Lower leg skin (tissue), 3 donors: ENCODE measurements around the gene NUP62.

ENCODE experiments used
- CTCF ChIP-seq, 3 donors: fragments of 450-650 bp; IDR thresholded peaks; one replicate each; pipeline ENCODE4 v1.5.1; 2016; ENCODE audit warnings: antibody characterized with exemption in 3 of 3, mild to moderate bottlenecking in 3 of 3, moderate library complexity in 2 of 3
- POLR2A ChIP-seq, 2 donors: fragments of 450-650 bp; IDR thresholded peaks; one replicate each; pipeline ENCODE4 v1.6.1; 2016 to 2017; ENCODE audit warnings: antibody characterized with exemption in 2 of 2, mild to moderate bottlenecking in 1 of 2, moderate library complexity in 1 of 2

GRCh38 chr19:49932041-49932451, 2.7 kb upstream of the NUP62 start:
- TF ChIP-seq CTCF (IDR thresholded peaks at IDR 0.05): no peak
- TF ChIP-seq POLR2A (IDR thresholded peaks at IDR 0.05): no peak
